Amniotic stem cell (primary cell): ENCODE measurements around the gene PKNOX1.
"Not testable (repeated sequence)": the region's sequence is repeated elsewhere in the genome, so short reads cannot be mapped to it uniquely, and the experiment has no call there.

Experiments used
- DNase-seq: peaks from one replicate; lab custom pipeline; 2025; lab: John Stamatoyannopoulos, UW

PKNOX1 gene

DNA sequence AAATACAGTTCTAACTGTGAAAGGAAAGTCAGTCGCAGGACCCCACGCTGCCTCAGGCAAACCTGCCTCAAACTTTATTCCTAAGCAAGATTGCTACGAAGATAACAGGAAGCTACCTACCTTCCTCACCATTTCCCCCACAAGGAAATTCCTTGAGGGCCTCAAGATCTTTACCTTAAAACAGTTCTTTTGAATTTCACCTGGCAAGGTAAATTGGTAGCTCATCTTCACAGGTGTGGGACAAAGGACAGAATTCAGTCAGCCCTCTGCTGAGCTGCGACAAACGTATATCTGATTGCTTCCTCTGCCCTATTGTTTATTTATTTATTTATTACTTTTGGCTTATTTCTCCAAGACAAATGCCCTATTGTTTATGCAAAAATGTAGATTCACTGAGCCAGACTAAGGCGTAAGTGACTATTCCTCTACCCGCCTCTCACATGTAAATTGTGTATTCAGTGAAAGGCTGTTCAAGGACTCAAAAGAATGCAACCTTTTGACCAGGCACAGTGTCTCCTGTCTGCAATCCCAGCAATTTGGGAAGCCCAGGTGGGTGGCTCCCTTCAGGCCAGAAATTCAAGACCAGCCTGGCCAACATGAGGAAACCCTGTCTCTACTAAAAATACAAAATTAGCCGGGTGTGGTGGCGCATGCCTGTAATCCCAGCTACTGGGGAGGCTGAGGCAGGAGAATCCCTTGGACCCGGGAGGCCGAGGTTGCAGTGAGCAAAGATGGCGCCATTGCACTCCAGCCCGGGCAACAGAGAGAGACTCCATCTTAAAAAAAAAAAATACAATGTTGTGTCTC is 17.3 kb upstream of the PKNOX1 start:
- DNase-seq: no peak

DNA sequence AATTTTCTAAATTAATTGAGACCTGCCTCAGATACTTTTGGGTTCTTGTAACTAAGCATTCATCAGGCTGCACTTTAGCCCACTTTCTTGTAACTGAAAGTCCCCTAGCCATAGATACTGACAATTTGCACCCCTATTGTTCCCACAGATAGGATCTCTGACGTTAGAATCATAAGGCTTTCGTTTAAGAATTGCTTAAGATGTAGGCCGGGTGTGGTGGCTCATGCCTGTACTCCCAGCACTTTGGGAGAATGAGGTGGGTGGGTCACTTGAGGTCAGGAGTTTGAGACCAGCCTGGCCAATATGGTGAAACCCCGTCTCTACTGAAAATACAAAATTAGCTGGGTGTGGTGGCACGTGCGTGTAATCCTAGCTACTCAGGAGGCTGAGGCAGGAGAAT is 16.2 kb upstream of the PKNOX1 start:
- not testable (repeated sequence) for DNase-seq

DNA sequence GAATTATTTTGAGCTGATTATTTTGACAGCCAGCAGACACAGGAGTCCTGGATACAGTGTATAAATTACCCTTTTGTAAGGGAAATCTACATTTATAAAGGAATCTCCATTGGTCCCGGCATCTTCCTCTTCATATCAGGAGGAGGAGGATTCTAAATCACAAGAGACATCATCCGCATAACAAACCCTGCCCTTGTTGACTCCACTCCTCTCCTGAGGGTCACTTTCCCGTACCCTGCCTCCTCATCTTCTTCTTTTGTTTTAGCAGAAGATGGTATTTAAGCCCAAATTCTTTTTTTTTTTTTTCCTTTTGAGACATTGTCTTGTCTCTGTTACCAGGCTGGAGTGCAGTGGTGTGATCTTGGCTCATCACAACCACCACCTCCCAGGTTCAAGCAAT is 14.6 kb upstream of the PKNOX1 start:
- no peak for DNase-seq

DNA sequence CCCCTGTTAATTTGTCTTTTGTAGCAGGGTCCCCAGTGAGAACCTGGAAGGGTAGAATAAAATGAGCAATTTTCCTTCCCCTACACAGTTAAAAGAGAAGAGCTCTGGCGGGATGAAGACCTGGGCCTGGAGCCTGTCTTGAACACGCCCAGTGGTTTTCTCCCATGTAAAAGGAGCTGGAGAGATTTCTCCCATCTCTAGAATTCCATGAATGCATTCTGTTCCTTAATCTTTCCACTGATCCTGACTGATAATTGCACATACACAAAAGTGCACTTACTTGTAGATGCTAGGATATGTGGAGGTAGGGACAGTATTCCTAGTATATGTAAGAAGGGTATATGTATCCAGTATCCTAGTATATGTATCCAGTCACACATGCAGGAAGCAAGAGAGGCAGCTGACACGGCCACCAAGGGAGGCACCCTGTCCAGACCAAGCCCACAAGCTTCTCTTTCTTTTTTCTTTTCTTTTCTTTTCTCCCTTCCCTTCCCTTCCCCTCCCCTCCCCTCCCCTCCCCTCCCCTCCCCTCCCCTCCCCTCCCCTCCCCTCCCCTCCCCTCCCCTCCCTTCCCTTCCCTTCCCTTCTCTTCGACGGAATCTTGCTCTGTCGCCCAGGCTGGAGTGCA is 11.9 kb upstream of the PKNOX1 start:
- DNase-seq: no peak

DNA sequence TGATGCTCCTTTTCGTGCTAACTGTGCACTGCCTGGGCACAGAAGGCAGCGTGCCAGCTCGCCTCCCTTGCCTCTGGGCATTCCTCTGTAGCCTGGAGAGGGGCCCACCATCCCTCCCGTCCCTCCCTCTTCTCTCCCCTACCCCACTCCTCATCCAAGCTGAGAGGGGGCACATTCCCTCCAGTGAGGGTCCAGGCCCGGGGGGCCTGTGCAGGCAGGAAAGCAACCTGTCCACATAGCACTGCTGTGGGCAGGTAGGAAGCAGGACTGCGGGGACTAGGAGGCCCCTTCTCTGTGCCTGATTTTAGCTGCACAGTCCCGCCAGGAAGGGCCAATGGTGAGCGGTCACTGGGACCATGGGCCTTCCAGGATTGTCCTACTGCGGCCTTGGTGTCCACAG is 10.3 kb upstream of the PKNOX1 start:
- DNase-seq: no peak

DNA sequence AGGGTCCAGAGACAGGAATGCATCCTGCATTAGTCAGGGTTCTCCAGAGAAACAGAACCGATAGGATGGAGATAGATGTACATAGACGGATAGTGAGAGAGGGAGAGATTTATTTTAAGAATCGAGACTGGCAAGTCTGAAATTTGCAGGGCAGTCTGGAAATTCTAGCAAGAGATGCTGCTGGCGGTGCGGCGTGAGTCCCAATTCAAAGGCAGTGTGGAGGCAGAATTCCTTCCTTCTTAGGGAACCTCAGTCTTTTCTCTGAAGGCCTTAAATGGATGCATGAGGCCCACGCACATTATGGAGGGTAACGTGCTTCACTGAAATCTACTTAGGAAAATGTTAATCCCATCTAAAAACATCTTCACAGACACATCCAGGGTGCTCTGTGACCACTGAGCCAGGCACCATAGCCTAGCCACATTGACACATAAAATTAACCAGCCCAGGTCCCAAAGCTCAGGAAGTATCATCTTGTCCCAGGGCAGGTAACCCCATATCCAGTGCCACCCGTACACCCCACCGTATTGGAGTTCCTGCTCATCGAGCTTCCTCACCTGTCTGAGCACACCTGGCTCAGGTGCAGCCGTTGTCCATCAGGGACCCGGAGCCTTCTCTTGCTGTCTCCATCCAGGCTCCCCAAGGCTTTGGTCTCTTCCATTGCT is 9.7 kb upstream of the PKNOX1 start:
- DNase-seq: no peak

DNA sequence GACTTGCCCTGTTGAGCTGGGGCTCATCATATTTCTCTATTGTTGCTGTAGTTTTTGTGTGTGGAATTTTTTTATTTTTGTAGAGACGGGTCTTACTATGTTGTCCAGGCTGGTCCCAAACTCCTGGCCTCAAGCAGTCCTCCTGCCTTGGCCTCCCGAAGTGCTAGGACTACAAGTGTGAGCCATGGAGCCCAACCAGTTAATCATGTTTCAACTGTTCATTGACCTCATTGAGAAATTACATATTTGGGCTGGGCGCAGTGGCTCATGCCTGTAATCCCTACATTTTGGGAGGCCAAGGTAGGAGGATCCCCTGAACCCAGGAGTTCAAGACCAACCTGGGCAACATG is 9.2 kb upstream of the PKNOX1 start:
- no peak for DNase-seq

DNA sequence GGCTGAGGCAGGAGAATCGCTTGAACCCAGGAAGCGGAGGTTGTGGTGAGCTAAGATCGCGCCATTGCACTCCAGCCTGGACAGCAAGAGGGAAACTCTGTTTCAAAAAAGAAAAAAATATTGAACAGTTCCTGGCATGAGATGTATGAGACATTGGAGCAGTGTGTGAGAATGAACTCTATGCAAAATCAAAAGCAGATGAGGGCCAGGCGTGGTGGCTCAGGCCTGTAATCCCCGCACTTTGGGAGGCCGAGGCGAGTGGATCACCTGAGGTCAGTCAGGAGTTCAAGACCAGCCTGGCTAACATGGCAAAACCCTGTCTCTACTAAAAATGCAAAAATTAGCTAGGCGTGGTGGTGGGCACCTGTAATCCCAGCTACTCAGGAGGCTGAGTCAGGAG is 6.7 kb upstream of the PKNOX1 start:
- not testable (repeated sequence) for DNase-seq

DNA sequence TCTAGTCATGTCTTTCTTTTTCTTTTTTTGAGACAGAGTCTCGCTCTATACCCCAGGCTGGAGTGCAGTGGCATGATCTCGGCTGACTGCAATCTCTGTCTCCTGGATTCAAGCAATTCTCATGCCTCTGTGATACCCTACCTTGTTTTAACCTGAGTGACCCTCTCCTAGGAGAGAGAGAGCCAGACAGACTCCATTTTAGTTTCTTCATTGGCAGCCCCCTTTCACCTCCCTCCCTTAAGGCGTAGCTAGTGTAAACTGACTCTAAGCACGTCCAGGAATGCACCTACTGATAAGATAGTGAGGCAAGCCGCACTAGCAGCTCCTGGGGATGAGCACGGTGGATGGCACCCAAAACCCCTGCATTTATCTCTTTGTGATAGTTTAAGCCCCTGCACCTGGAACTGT is 5.2 kb upstream of the PKNOX1 start:
- no peak for DNase-seq

DNA sequence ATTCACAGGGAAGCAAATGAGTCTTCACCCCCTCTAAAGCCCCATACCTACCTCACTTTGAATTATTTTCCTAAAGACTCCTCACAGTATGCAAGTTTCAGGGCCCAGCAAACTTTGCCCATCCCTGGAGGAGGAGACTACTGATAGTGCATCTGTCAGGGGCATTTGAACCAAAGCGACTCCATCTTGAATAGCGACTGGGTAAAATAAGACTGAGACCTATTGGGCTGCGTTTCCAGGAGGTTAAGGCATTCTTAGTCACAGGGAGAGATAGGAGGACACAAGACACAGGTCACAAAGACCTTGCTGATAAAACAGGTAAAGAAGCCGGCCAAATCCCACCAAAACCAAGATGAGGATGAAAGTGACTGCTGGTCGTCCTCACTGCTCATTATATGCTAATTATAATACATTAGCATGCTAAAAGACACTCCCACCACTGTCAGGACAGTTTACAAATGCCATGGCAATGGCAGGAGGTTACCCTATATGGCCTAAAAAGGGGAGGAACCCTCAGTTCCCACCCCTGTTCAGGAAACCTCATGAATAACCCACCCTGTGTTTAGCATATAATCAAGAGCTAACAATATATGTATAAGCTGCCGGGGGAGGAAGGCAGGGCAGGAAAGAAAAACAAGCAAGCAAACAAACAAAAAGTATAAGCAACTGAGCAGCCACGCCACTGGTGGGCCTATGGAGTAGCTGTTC is 3.3 kb upstream of the PKNOX1 start:
- DNase-seq: no peak

DNA sequence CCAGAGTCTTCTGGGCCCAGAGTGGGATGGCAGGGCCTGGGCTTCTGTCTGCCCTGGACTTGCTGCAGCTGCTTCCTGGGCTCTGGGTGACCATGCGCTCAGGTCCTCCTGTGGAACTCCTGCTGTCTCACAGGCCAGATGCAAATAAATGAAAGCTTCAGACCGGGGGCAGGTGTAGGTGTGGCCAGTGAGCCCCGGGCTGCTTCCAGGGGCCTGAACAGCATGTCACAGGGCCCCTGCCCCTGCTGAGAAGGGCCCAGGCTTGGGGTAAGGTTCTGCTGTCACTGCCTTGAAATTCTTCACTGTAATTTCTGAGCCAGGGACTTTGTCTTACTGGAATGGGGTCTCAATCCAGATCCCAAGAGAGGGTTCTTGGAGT is 2.5 kb upstream of the PKNOX1 start:
- DNase-seq: no peak

DNA sequence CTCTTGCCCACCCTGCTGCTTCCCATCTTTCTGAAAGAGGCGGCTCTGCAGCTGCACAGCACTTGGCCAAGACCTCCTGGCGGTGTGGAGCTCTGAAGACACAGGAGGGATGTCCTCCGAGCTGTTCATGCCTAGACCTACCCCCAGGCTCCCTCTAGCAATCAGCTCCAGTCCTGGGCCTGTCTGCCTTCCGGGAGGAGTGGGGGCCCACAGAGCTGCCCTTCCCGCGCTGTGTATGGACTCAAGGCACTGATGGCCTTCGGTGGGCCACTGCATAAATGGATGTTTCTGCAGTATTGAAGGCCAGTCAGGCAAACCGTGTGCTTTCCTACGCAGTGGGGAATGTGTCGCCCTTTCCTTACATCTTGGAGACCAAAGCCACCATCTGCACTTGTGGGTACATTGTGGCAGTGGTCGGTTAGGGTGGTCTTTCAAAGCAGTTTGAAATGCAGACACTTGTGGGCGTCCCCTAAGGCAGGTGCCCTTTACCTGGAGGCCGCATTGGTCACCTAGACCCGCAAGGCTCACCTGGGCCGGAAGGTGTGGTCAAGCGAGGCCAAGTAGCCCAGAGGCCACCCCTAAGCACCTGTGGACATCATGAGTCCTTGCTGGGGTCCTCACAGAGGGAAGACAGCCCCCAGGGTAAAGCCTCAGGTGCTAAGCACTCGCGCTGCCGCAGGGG is 912 bp upstream of the PKNOX1 start:
- no peak for DNase-seq

DNA sequence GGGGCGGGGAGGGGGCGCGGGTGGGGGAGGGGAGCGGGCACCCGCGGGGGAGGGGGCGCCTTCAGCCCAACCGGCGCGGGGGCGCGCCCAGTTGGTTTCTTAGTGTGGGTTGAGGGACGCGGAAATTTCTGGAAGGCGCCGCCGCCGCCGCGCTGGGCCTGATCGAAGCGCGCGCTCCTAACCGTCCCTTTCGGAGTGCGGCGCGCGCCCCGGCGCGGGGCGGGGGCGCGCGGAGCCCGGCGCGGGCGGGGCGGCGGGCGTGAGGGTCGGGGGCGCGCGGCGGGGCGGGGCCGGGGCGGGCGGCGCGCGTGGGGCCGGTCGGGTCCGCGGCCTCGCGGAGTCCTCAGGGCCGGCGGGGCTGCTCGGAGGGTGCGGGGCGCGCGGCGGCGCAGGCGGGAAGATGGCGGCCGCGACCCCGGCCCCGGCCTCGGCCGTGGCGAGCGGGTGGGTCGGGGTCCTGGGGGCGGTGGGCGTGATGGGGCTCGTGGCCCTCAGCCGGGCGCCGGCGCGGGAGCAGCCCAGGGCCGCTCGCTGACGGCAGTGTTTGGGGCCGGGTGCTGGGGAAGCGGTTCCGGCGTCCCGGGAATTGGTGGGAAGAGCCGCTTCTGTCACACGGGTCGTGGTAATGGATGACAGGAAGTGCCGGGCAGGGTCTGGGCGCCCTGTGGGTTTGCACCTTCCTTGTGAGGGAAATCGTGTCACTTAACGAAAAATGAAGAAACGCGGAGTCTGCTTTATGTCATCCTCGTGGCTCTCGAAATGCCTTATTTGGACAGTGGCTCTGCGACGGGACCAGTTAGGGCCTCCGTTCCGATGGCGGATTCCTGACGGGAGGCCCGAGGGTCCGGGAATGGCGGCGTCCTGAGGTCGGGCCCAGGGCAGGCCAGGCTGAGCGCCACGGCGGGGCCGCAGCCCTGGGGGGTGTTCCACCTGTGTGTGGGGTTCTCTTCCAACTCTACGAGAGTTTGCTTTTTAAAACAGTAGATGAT is 764 bp downstream of the PKNOX1 start:
- peak; percentile 47 for DNase-seq

DNA sequence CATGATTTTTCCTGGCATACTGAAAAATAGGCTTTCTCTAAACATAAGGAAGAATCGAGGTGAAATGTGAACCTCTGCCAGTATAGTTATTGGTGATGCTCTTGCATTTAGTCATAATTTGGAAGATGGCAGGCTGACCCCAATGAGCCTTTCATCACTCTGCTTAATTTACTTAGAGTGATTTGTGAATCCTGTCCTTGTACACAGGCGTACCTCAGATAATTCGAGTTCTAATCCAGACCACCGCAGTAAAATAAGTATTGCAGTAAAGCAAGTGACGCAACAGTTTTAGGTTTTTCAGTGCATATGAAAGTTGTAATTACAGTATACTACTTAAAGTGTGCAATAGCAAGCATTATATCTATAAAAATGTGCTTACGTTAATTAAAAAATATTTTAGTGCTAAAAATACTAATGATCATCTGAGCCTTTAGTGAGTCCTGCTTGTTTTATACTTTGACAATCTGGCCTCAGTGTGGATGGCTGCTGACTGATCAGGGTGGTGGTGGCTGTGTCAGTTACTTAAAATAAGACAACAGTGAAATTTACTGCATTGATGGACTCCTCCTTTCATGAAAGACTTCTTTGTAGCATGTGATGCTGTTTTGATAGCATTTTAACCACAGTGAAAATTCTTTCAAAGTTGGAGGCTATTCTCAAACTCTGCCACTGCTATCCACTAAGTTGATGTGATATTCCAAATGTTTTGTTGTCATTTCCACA is 1.7 kb downstream of the PKNOX1 start:
- DNase-seq: no peak

DNA sequence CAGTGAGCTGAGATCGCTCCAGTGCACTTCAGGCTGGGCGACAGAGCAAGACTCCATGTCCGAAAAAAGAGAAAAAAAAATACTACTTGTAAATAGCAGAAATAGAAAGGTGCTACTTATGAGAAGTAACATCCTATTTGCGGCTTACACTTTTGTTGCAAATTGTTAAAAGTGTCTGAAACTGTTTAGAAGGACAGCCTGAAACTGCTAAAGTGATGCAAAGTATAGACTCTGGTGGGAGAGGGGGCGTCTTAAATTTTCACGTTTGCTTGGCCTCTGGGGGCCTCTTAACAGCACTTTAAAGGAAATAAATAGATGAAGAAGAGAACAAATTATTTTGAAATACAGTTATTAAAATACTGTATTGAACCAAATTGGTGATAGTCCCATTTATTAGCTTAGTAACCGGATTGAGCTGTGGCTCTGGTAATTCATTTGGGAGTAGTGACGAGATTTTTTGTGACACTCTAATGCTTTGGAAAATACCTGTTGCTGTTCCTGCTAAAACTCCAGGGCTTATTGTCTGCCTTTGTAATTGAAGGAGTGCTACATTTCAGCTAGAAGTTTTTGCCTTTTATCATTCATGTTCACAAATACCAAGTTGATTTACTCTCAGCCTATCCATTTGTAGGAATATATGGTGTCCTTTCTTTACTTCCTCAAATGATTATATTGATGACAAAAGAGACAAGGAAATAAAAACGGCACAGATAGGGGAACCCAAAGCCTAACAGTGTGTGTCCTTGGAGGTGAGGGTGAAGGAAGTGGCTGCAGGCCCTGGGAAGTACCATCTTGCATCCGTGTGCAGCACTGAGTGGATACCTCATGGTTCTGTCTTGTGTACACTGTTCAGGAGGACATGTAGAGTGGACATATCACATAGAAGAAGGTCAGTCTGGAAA is 6.2 kb downstream of the PKNOX1 start:
- no peak for DNase-seq

DNA sequence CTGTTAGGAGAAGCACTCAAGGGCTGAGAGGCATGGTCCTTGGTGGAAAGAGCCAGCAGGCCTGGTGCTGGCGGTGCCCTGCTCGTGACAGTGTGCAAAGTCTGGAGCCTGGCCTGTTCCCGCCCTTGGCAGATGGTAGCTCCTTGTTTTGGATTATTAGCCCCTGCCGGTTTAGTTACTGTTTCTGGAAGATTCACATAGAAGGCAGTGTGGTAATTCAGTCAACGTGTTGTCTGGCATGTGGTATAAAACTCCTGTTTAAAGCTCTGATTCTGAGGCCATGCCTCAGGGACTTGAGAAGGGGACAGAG is 6.8 kb downstream of the PKNOX1 start:
- DNase-seq: no peak

DNA sequence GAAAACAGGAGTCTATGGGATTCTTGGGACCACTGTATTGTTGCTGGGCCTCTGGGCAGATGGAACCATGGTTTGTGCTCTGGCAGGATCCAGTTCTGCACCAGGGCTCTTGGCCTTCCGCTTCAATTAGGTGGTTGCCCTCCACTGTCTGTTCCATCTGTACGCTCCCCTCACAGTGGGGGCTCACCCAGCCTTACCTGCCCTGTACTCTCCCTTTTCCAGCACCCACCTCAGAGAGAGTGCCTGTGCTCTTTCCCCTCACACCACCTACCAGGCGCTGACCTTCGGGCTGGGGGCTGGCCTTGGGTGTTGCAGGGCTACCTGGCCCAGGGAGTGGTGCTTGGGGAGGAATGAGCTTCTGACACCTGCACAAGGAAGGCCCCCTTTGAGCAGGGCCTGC is 7.5 kb downstream of the PKNOX1 start:
- DNase-seq: no peak

DNA sequence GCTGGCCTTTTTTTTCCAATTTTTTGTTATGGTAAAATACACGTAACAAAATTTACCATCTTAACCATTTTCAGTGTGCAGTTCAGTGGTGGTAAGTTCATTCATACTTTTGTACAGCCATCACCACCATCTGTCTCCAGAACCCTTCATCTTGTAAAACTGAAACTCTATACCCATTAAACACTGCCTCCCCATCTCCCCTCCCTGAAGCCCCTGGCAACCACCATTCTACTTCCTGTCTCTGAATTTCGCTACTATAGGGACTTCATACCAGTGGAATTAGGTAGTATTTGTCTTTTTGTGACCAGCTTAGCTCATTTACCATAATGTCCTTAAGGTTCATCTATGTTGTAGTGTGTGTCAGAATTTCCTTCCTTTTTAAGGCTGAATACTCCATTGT is 8.7 kb downstream of the PKNOX1 start:
- no peak for DNase-seq

DNA sequence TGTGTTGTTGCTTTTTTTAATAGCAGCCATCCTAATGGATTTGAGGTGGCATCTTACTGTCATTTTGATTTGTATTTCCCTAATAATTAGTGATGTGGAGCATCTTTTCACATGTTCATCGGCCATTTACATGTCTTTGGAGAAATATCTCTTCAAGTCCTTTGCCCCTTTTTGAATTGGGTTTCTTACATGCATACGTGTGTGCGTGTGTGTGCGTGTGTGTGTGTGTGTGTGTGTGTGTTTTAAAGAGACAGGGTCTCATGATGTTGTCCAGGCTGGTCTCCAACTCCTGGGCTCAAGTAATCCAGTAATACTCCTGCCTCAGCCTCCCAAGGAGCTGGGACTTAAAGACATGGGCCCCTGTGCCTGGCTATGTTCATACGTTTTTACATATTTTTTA is 9.5 kb downstream of the PKNOX1 start:
- no peak for DNase-seq
